GM21786 (cell line): Measurements from ENCODE around the gene UNC13A.
A peak's percentile ranks its signal among the peaks of the same experiment; 100 is the strongest.
"Not testable (repeated sequence)": the region's sequence is repeated elsewhere in the genome, so short reads cannot be mapped to it uniquely, and the experiment has no call there.

Experiments used
- ATAC-seq: cut with Tn5 transposase; IDR thresholded peaks from one replicate; pipeline ENCODE4 v1.9.1; 2021; ENCODE audit not compliant: unreplicated experiment

UNC13A gene

DNA sequence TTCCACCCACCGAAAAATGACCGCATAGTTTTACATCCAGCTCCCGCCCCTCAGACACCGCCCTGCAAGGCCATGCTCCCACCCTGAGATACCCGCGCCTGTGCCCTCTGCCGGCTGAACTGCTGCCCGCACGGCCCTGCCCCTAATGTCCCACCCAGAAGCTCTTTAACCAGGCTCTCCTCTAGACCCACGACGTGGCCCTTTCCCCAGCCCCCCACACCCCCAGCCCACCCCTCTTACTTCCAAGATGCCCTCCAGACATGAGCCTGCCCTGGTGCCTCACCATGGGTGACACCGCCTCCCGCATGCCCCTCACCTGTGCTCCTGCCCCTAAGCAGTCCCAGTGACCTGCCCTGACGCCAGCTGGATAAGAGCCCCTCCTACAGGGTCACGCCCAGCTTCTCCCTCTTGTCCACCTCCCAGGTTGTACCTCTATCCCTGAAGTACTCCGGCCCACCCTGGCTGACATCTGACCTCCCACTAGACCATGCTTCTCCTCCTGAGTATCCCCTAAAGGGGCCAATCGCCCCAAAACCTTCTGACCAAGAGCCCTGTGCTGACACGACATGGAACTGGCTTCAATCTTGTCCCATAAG is 81.5 kb downstream of the UNC13A start:
- ATAC-seq: no peak

GRCh38 chr19:17605761-17606589 is 82.2 kb downstream of the UNC13A start:
- ATAC-seq: peak; percentile 53

DNA sequence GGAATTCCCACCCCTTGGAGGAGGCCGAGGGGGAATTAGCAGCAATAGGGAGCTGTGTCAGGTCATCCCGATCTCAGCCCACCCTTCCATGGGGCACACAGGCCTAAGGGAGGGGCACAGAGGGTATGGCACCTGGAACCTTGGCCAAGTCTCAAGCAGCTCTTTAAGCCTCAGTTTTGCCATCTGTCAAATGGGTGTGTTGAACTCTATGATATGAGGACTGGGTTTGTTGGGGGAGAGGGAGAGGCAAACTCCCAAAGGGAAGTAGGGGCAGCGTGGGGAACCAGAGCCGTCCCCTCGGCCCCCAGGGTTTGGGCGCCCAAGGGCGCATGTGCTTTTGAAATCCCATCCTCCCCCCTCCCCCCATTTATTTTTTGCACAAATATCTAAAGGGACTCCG is 83.0 kb downstream of the UNC13A start:
- no peak for ATAC-seq

DNA sequence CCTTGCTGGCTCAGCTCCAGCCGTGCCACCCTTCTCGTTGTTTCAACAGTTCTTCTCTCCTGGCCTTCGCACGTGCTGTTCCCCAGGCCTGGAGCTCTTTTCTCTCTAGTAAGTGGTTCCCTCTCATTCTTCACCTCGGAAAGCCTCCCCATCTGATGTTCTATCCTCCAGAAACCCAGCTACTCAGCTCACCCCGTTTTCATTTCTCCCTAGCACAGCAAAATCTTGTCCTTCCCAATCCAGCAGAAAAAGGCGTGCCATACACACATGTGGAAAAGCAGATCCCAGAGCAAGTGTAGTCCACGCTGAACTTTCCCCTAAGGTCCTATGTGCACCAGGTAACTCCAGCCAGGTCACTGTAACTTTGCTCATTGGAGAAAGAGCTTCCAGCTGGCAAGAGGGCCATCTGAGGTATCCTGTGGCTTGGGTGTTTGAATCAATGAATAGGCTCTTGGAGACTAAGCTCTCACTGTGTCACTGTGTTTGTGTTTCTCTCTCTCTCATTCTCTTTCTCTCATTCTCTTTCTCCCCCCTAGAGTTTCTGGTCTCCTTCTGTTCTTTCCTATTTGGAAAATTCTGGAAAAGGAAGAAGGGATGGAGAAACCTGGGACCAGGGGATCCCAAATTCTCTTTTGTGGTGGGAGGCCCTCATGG is 83.7 kb downstream of the UNC13A start:
- ATAC-seq: no peak

DNA sequence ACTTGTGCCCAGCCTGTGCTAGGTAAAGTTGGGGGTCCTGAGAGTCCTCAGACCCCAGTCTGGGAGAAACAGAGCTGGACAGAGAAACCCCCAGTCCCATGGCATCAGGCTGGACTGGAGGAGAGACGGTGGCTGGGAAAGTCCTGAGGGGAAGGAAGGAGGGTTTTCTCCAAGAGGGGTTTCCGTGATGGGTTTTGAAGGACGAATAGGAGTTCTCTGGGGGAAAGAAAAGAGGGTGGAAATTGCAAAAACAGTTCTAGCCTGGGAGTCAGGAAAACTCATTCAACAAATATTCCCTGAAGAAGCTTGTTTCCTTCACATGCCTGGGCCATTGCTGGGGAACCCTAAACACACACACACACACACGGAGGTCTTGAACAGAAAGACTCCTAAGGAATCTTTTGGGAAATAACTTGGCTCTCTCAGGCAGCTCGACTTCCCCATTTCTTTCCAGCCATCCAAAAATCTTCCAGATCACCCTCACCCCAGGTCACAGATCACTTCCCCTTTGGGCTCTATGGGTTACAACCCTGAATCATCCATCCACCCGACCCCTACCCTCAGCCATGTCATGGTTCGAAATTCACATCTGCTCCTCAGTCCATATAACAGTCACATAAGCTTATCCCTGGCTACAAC is 85.2 kb downstream of the UNC13A start:
- ATAC-seq: no peak

DNA sequence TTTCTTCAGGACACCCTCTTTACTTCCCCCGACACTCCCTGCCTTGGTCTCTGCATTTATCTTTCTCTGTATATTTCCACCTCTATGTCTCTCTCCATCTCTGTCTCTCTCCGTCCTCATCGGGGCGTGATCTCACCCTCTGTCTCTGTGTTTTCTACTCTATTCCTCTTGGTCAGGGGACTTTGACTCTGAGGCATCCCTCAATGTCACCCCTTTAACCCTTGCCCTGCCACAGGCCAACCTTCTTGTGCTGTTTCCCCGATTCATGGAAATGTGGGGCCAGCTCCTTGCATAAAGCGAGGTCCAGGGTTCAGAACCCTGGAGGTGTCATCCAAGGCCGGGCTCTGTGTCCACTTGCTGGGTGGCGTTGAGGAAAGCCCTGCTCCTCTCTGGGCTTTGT is 85.9 kb downstream of the UNC13A start:
- no peak for ATAC-seq

GRCh38 chr19:17601683-17602082 is 86.5 kb downstream of the UNC13A start:
- no peak for ATAC-seq

GRCh38 chr19:17599780-17600179 is 88.4 kb downstream of the UNC13A start:
- no peak for ATAC-seq

GRCh38 chr19:17598953-17599352 is 89.2 kb downstream of the UNC13A start:
- ATAC-seq: no peak

DNA sequence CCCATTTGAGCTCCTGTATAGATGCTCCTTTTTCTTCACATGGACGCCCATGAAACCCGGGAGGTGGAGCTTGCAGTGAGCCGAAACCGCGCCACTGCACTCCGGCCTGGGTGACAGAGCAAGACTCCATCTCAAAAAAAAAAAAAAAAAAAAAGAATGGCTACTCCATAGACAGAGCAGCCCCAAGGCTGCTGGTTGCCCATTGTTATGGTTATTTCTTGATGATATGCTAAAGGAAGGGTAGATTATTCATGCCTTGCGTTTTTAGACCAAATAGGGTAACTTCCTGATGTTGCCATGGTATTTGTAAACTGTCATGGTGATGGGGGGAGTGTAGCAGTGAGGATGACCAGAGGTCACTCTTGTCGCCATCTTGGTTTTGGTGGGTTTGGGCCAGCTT is 90.1 kb downstream of the UNC13A start:
- not testable (repeated sequence) for ATAC-seq

- not testable (repeated sequence) for ATAC-seq
Measured at GRCh38 chr19:17594296-17594695, 93.9 kb downstream of the UNC13A start.

DNA sequence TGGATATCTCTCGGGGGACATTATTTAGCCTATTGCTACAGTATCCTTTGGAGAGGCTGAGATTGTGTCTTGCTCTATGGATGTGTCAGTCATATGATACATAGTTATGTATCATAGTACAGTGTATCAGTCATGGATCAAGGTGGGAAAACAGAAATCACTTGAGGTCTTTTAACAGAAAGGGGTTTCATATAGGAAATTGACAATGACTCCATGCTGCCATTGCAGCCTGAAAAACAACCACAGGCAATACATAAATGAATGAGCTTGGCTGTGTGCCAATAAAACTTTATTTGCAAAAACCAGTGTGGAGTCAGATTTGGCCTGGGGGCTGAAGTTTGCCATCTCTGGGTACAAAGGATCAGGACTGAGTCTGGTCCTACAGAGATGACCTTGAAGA is 97.3 kb downstream of the UNC13A start:
- ATAC-seq: no peak

- not testable (repeated sequence) for ATAC-seq
Measured at GRCh38 chr19:17585395-17585794, 102.8 kb downstream of the UNC13A start.

DNA sequence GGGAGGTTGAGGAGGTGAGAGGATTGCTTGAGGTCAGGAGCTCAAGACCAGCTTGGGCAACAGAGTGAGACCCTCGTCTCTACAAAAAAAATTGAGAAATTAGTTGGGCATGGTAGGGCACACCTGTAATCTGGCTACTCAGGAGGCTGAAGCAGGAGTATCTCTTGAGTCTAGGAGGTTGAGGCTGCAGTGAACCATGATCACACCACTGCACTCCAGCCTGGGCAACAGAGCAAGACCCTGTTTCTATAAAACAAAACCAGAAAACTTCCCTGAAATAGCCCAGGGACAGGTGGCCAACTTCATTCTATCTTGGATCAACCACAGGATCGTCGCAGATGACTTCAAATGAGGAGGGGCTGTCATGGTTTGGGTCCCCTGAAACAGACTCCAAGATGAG is 104.0 kb downstream of the UNC13A start:
- no peak for ATAC-seq

GRCh38 chr19:17582613-17583012 is 105.5 kb downstream of the UNC13A start:
- no peak for ATAC-seq

GRCh38 chr19:17581211-17581874 is 106.8 kb downstream of the UNC13A start:
- no peak for ATAC-seq

GRCh38 chr19:17580470-17581144 is 107.5 kb downstream of the UNC13A start:
- no peak for ATAC-seq

- no peak for ATAC-seq
Measured at GRCh38 chr19:17579661-17580244, 108.4 kb downstream of the UNC13A start.

GRCh38 chr19:17577457-17578097 is 110.6 kb downstream of the UNC13A start:
- ATAC-seq: no peak
